Measurements from ENCODE around the gene RRP12. TPM values are rescaled to one million over a fixed set of nuclear protein-coding genes. Genes with fewer than 3 reads are reported as not detected.

Gene RRP12
- total and polyA plus RNA-seq, 9 of the 15 experiments (the other 6 are each of a cell fraction or from before 2014, with no cell fraction given), result 4.6 to 68.2 (median 21.8) TPM

DNA sequence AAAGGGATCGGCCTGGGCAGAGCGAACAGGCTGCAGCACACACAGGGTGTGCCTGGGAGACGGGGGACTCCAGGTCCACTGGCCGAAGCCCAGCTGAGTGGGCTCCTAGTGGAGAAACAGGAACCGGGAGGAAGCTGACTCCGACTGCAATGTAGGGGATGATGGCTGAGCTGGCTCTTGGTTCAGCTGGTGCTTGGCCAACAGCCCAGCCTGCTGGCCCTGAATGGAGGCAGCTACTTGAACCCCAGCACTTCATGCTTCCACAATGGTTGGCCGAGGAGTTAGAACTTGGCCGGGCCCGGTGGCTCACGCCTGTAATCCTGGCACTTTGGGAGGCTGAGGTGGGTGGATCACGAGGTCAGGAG lies 39.6 kb downstream of the RRP12 start:
- H4K20me1 ChIP-seq (replicated peaks; ENCODE audit: control insufficient read depth, insufficient read depth, low read length), result no peaks in the 10 kb centered on the region
- 87% methylated on average over 4 of the region's 11 CpGs for WGBS (ENCODE audit: insufficient coverage, low coverage, missing lambda C conversion rate)
- H3K27me3 ChIP-seq (ENCODE audit: control insufficient read depth in 2 of 2, insufficient read depth in 2 of 2, low read length in 2 of 2), result no peaks in the 10 kb centered on the region
- 0 out of 4 replicates have a peak overlapping the region, but pooled peaks of 1 of the 2 experiments have one; percentile 1 for H3K9ac ChIP-seq (ENCODE audit: insufficient read depth in 1 of 2, low read depth in 2 of 2, low read length in 2 of 2)
- no TSS peak for BruUV-seq (replicated peaks)
- no peak for TF ChIP-seq SNIP1 (IDR thresholded peaks at IDR 0.05; ENCODE audit: low read depth)
- TF ChIP-seq, protein P1, sequence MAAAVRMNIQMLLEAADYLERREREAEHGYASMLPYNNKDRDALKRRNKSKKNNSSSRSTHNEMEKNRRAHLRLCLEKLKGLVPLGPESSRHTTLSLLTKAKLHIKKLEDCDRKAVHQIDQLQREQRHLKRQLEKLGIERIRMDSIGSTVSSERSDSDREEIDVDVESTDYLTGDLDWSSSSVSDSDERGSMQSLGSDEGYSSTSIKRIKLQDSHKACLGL (CRISPR knock-in tag; IDR thresholded peaks at IDR 0.05; ENCODE audit: borderline replicate concordance, poor library complexity, severe bottlenecking), result no peak
- TF ChIP-seq KDM1A (IDR thresholded peaks at IDR 0.05), result no peak
- no peak for TF ChIP-seq GTF2E2 (tag; IDR thresholded peaks at IDR 0.05)
- TF ChIP-seq, protein P2, sequence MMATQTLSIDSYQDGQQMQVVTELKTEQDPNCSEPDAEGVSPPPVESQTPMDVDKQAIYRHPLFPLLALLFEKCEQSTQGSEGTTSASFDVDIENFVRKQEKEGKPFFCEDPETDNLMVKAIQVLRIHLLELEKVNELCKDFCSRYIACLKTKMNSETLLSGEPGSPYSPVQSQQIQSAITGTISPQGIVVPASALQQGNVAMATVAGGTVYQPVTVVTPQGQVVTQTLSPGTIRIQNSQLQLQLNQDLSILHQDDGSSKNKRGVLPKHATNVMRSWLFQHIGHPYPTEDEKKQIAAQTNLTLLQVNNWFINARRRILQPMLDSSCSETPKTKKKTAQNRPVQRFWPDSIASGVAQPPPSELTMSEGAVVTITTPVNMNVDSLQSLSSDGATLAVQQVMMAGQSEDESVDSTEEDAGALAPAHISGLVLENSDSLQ (IDR thresholded peaks at IDR 0.05), result no peak
- TF ChIP-seq ZSCAN29 (IDR thresholded peaks at IDR 0.05), result no peak
- TF ChIP-seq STAT5A (IDR thresholded peaks at IDR 0.05; ENCODE audit: borderline replicate concordance, low read length), result no peak
- TF ChIP-seq L3MBTL2 (IDR thresholded peaks at IDR 0.05), result no peak
- TF ChIP-seq NR2F6 (CRISPR knock-in tag; IDR thresholded peaks at IDR 0.05), result no peak
- no peak for TF ChIP-seq ZNF561 (CRISPR knock-in tag; conservative IDR thresholded peaks at IDR 0.05)
- TF ChIP-seq, protein P3, sequence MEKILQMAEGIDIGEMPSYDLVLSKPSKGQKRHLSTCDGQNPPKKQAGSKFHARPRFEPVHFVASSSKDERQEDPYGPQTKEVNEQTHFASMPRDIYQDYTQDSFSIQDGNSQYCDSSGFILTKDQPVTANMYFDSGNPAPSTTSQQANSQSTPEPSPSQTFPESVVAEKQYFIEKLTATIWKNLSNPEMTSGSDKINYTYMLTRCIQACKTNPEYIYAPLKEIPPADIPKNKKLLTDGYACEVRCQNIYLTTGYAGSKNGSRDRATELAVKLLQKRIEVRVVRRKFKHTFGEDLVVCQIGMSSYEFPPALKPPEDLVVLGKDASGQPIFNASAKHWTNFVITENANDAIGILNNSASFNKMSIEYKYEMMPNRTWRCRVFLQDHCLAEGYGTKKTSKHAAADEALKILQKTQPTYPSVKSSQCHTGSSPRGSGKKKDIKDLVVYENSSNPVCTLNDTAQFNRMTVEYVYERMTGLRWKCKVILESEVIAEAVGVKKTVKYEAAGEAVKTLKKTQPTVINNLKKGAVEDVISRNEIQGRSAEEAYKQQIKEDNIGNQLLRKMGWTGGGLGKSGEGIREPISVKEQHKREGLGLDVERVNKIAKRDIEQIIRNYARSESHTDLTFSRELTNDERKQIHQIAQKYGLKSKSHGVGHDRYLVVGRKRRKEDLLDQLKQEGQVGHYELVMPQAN (IDR thresholded peaks at IDR 0.05; ENCODE audit: borderline replicate concordance), result no peak
- TF ChIP-seq PPARD (CRISPR knock-in tag; IDR thresholded peaks at IDR 0.05), result no peak
- TF ChIP-seq, protein P4, sequence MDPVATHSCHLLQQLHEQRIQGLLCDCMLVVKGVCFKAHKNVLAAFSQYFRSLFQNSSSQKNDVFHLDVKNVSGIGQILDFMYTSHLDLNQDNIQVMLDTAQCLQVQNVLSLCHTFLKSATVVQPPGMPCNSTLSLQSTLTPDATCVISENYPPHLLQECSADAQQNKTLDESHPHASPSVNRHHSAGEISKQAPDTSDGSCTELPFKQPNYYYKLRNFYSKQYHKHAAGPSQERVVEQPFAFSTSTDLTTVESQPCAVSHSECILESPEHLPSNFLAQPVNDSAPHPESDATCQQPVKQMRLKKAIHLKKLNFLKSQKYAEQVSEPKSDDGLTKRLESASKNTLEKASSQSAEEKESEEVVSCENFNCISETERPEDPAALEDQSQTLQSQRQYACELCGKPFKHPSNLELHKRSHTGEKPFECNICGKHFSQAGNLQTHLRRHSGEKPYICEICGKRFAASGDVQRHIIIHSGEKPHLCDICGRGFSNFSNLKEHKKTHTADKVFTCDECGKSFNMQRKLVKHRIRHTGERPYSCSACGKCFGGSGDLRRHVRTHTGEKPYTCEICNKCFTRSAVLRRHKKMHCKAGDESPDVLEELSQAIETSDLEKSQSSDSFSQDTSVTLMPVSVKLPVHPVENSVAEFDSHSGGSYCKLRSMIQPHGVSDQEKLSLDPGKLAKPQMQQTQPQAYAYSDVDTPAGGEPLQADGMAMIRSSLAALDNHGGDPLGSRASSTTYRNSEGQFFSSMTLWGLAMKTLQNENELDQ (CRISPR knock-in tag; IDR thresholded peaks at IDR 0.05; ENCODE audit: borderline replicate concordance), result no peak
- TF ChIP-seq NCOA1 (IDR thresholded peaks at IDR 0.05; ENCODE audit: low read depth), result no peak
- ATAC-seq, result no peak
- no peak overlapping the region for H3K27ac ChIP-seq (ENCODE audit: extremely low read depth, low read depth, low read length)
- no peak overlapping the region for H2AFZ ChIP-seq (ENCODE audit: low read depth, low read length)
- ChIA-PET CTCF (ENCODE audit: low intra/inter-chr PET ratio) (no interaction called here), POLR2A (interaction anchor here (0.6 kb wide), 1 partner anchor 9 kb away, joined by 3 read pairs; no protein-coding TSS in a partner anchor)
- intact Hi-C loops (cut with micrococcal nuclease), result no loop called here
- H3K4me1 ChIP-seq (replicated peaks in 1 of 2; ENCODE audit: control insufficient read depth in 2 of 2, insufficient read depth in 2 of 2, low read length in 2 of 2), result no peaks in the 10 kb centered on the region; a peak in 1 of 5 replicates
- no peak for FAIRE-seq
- peaks cover 82% of the 10 kb centered on the region; the same call in 2 of the 3 replicates for H3K36me3 ChIP-seq (ENCODE audit: control insufficient read depth, insufficient read depth, low read length)
- no peaks in the 10 kb centered on the region for H3K9me1 ChIP-seq (ENCODE audit: control insufficient read depth, insufficient read depth, low read length)
- in situ Hi-C loops (cut with MboI), result no loop called here
- no peak for DNase-seq (ENCODE audit: extremely low read depth in 1 of 4, low spot score in 3 of 4)
- no peak overlapping the region for H3K4me2 ChIP-seq (ENCODE audit: insufficient read depth, low read length)
- H3K79me2 ChIP-seq (ENCODE audit: control insufficient read depth, insufficient read depth, low read length), result no peaks in the 10 kb centered on the region
- no peak overlapping the region for H3K4me3 ChIP-seq
- H3K9me3 ChIP-seq (replicated peaks; ENCODE audit: control insufficient read depth, insufficient read depth, low read depth, low read length), result no peaks in the 10 kb centered on the region

Data from K562 (cell line).